GM19438 (cell line): ENCODE data around the gene ASB1.

Source experiments
- ATAC-seq: cut with Tn5 transposase; IDR thresholded peaks from one replicate; pipeline ENCODE4 v1.9.1; 2021; ENCODE audit warnings: low read depth; ENCODE audit not compliant: unreplicated experiment

The ASB1 gene

GRCh38 chr2:238489431-238489830 lies 62.7 kb downstream of the ASB1 start:
- ATAC-seq: no peak

- no peak for ATAC-seq
These were observed 63.2 kb downstream of the ASB1 start for GRCh38 chr2:238489896-238490295.

GRCh38 chr2:238492840-238493239 lies 66.1 kb downstream of the ASB1 start:
- no peak for ATAC-seq

- ATAC-seq: no peak
These were observed 66.7 kb downstream of the ASB1 start for GRCh38 chr2:238493411-238493810.

- ATAC-seq: no peak
These were observed 67.3 kb downstream of the ASB1 start for GRCh38 chr2:238493880-238494572.

- no peak for ATAC-seq
These were observed 67.8 kb downstream of the ASB1 start for GRCh38 chr2:238494573-238494961.

GRCh38 chr2:238495422-238495821 lies 68.7 kb downstream of the ASB1 start:
- ATAC-seq: no peak

GRCh38 chr2:238496756-238497609 lies 70.3 kb downstream of the ASB1 start:
- no peak for ATAC-seq

- no peak for ATAC-seq
These were observed 70.9 kb downstream of the ASB1 start for GRCh38 chr2:238497610-238498005.

- ATAC-seq: no peak
These were observed 71.5 kb downstream of the ASB1 start for GRCh38 chr2:238498188-238498587.

- no peak for ATAC-seq
These were observed 72.1 kb downstream of the ASB1 start for GRCh38 chr2:238498691-238499295.

GRCh38 chr2:238499731-238500580 lies 73.2 kb downstream of the ASB1 start:
- no peak for ATAC-seq

- ATAC-seq: no peak
These were observed 74.6 kb downstream of the ASB1 start for GRCh38 chr2:238501311-238501710.
